Tibial artery (tissue), 4 donors: ENCODE results near the gene FSTL3.
"Not testable (repeated sequence)": the region's sequence is repeated elsewhere in the genome, so short reads cannot be mapped to it uniquely, and the experiment has no call there.

Experiments used
- DNase-seq, 2 donors: peaks; one replicate each; pipeline ENCODE4 v3.0.0-alpha.2; 2019
- H3K27ac ChIP-seq, 2 donors: fragments of 200-600 bp; sonication (generic) in 1 of 2; 1 replicate in 1 of 2; 2 replicates in 1 of 2; pipeline ENCODE4 v1.5.1; 2018 to 2019; ENCODE audit warnings: mild to moderate bottlenecking in 1 of 2
- H3K27me3 ChIP-seq, 2 donors: fragments of 200-600 bp; sonication (generic) in 1 of 2; one replicate each; pipeline versions ENCODE4 v1.5.1 to v1.6.0; 2016 to 2019
- H3K36me3 ChIP-seq, 3 donors: fragments of 200-600 bp; sonication (generic) in 2 of 3; one replicate each; pipeline ENCODE4 v1.5.1; 2016 to 2019; ENCODE audit warnings: mild to moderate bottlenecking in 2 of 3
- H3K4me1 ChIP-seq, 4 donors: fragments of 200-600 bp; sonication (generic) in 2 of 4; 1 replicate in 3 of 4; 2 replicates in 1 of 4; pipeline ENCODE4 v1.5.1; 2016 to 2019
- H3K4me3 ChIP-seq, 2 donors: fragments of 200-600 bp; sonication (generic) in 1 of 2; 1 replicate in 1 of 2; 2 replicates in 1 of 2; pipeline ENCODE4 v1.5.1; 2018 to 2019; ENCODE audit warnings: mild to moderate bottlenecking in 2 of 2
- H3K9me3 ChIP-seq, 3 donors: fragments of 200-600 bp; sonication (generic) in 1 of 3; one replicate each; pipeline ENCODE4 v1.5.1; 2016 to 2019
- intact Hi-C: fragments of 100-400 bp; cut with DNase I; formaldehyde crosslinking; loops from one replicate; pipeline ENCODE4 v1.15.0; 2023; ENCODE audit warnings: low total_unique reads
- TF ChIP-seq, protein P1 (sequence below), 2 experiments: fragments of 200-600 bp in 1 of 2; fragments of 450-650 bp in 1 of 2; IDR thresholded peaks; one replicate each; pipeline ENCODE4 v1.5.1; 2017 to 2019; ENCODE audit warnings: antibody characterized with exemption in 2 of 2, mild to moderate bottlenecking in 1 of 2, moderate library complexity in 1 of 2

The FSTL3 gene

DNA sequence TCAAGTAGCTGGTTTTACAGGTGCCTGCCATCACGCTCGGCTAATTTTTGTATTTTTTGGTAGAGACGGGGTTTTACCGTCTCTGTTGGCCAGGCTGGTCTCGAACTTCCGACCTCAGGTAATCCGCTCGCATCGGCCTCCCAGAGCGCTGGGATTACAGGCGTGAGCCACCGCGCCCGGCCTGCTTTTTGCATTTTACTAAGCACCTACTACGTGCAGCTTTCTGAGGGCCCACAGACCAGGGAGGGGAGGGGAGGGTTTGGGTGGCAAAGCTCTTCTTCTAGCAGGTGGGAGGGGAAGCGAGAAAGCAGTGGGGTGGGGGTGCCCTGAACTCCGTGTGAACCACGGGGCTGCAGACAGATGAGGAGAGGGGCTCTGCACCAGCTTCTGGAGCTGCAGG is 47.5 kb downstream of the FSTL3 start:
- intact Hi-C loops: no loop called here
- Histone ChIP-seq H3K36me3 (no peaks in the 10 kb centered on the region), H3K4me3 (no peak overlapping the region), H3K9me3 (no peaks in the 10 kb centered on the region), H3K27ac (no peak overlapping the region), H3K27me3 (peaks cover 0 to 41% of the 10 kb centered on the region in 2 donors), H3K4me1 (peaks cover 0 to 17% (median 9%) of the 10 kb centered on the region in 4 donors)
- no peak for DNase-seq
- TF ChIP-seq, protein P1, sequence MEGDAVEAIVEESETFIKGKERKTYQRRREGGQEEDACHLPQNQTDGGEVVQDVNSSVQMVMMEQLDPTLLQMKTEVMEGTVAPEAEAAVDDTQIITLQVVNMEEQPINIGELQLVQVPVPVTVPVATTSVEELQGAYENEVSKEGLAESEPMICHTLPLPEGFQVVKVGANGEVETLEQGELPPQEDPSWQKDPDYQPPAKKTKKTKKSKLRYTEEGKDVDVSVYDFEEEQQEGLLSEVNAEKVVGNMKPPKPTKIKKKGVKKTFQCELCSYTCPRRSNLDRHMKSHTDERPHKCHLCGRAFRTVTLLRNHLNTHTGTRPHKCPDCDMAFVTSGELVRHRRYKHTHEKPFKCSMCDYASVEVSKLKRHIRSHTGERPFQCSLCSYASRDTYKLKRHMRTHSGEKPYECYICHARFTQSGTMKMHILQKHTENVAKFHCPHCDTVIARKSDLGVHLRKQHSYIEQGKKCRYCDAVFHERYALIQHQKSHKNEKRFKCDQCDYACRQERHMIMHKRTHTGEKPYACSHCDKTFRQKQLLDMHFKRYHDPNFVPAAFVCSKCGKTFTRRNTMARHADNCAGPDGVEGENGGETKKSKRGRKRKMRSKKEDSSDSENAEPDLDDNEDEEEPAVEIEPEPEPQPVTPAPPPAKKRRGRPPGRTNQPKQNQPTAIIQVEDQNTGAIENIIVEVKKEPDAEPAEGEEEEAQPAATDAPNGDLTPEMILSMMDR (IDR thresholded peaks at IDR 0.05): no peak

- H3K4me1 ChIP-seq: peaks cover 0 to 2% (median 0%) of the 10 kb centered on the region in 4 donors
- TF ChIP-seq, protein P1 (IDR thresholded peaks at IDR 0.05): no peak
- H3K36me3 ChIP-seq: no peaks in the 10 kb centered on the region
- intact Hi-C loops: no loop called here
- peaks cover 0 to 23% of the 10 kb centered on the region in 2 donors for H3K27me3 ChIP-seq
- no peak for DNase-seq
- no peak overlapping the region for H3K27ac ChIP-seq
- H3K4me3 ChIP-seq: no peak overlapping the region
- H3K9me3 ChIP-seq: no peaks in the 10 kb centered on the region
These were observed 49.4 kb downstream of the FSTL3 start for GRCh38 chr19:725461-726089.

- Histone ChIP-seq H3K27ac (no peak overlapping the region), H3K4me3 (no peak overlapping the region), H3K36me3 (peaks cover 0 to 5% (median 0%) of the 10 kb centered on the region in 3 donors), H3K27me3 (peaks cover 0 to 18% of the 10 kb centered on the region in 2 donors), H3K4me1 (no peaks in the 10 kb centered on the region), H3K9me3 (no peaks in the 10 kb centered on the region)
- intact Hi-C loops: no loop called here
- TF ChIP-seq, protein P1 (IDR thresholded peaks at IDR 0.05): no peak
- DNase-seq: no peak
These were observed 51.1 kb downstream of the FSTL3 start for GRCh38 chr19:726993-727956.

DNA sequence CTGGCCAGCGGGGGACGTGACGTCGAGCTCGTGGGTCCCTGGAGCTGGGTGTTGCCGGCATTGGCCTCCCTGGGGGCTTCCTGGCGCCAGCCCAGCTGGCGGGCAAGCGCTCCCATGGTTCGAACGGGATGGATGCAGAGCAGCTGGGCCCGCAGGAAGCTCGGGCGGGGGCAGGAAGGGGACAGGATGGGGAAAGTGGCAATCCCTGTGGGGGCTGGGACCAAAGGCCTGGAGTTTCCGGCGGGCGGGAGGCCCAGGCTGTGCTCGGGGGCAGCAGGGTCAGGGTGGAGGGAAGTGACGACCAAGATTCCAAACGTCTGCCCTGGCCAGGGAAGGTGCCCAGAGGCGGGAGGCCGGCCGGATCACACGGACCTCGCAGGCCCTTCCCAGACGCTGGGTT is 51.8 kb downstream of the FSTL3 start:
- TF ChIP-seq, protein P1 (IDR thresholded peaks at IDR 0.05): no peak
- Histone ChIP-seq H3K36me3 (peaks cover 0 to 5% (median 0%) of the 10 kb centered on the region in 3 donors), H3K4me1 (no peaks in the 10 kb centered on the region), H3K9me3 (no peaks in the 10 kb centered on the region), H3K27ac (no peak overlapping the region), H3K27me3 (peaks cover 0 to 11% of the 10 kb centered on the region in 2 donors), H3K4me3 (no peak overlapping the region)
- intact Hi-C loops: no loop called here
- DNase-seq: no peak

- H3K27ac ChIP-seq, intact Hi-C loops, H3K27me3 ChIP-seq, H3K9me3 ChIP-seq, H3K36me3 ChIP-seq, H3K4me1 ChIP-seq, H3K4me3 ChIP-seq, DNase-seq: not testable (repeated sequence)
These were observed 53.4 kb downstream of the FSTL3 start for GRCh38 chr19:729564-729963.
